GM10266 (cell line): Measurements from ENCODE around the gene UBC.
"Not testable (repeated sequence)": the region's sequence is repeated elsewhere in the genome, so short reads cannot be mapped to it uniquely, and the experiment has no call there.

ENCODE experiments used
- DNase-seq: peaks from one replicate; pipeline ENCODE4 v3.0.0; 2012; ENCODE audit errors: extremely low spot score
- CTCF ChIP-seq: IDR thresholded peaks from 2 replicates; pipeline ENCODE4 v1.5.1; 2012; ENCODE audit warnings: mild to moderate bottlenecking, low read depth; ENCODE audit not compliant: control insufficient read depth, insufficient read depth; ENCODE audit errors: missing control alignments

The UBC gene

GRCh38 chr12:124917135-124917840, 2.8 kb upstream of the UBC start:
- peak; percentile 81 for DNase-seq
- no peak for TF ChIP-seq CTCF

GRCh38 chr12:124916374-124917134, 2.1 kb upstream of the UBC start:
- no peak for TF ChIP-seq CTCF
- no peak for DNase-seq

GRCh38 chr12:124915239-124916236, 1.1 kb upstream of the UBC start:
- no peak for DNase-seq
- no peak for TF ChIP-seq CTCF

- peak; percentile 70 for TF ChIP-seq CTCF
- DNase-seq: peak; percentile 61
These were observed 717 bp downstream of the UBC start for GRCh38 chr12:124913474-124914391.

- not testable (repeated sequence) for DNase-seq
These were observed 1.7 kb downstream of the UBC start for GRCh38 chr12:124912529-124913287.

GRCh38 chr12:124911521-124911920, 2.9 kb downstream of the UBC start:
- DNase-seq: not testable (repeated sequence)
